Stomach (tissue), 4 donors: ENCODE data around the gene LANCL1.

ENCODE experiments used
- CTCF ChIP-seq, 7 experiments: fragments of 450-650 bp in 4 of 7; fragments of 200-600 bp in 3 of 7; sonication (generic) in 3 of 7; IDR thresholded peaks; one replicate each; pipeline ENCODE4 v1.5.1; 2016 to 2019; ENCODE audit warnings: antibody characterized with exemption in 7 of 7, control low read depth in 2 of 7, mild to moderate bottlenecking in 1 of 7
- POLR2A ChIP-seq, 4 donors: fragments of 450-650 bp; IDR thresholded peaks; one replicate each; pipeline ENCODE4 v1.6.1; 2016; ENCODE audit warnings: antibody characterized with exemption in 4 of 4, control low read depth in 2 of 4, mild to moderate bottlenecking in 1 of 4, moderate library complexity in 1 of 4
- POLR2AphosphoS5 ChIP-seq, 3 donors: sonication (generic); formaldehyde crosslinking; IDR thresholded peaks; one replicate each; pipeline ENCODE4 v1.6.1; 2016; ENCODE audit warnings: antibody characterized with exemption in 3 of 3

DNA sequence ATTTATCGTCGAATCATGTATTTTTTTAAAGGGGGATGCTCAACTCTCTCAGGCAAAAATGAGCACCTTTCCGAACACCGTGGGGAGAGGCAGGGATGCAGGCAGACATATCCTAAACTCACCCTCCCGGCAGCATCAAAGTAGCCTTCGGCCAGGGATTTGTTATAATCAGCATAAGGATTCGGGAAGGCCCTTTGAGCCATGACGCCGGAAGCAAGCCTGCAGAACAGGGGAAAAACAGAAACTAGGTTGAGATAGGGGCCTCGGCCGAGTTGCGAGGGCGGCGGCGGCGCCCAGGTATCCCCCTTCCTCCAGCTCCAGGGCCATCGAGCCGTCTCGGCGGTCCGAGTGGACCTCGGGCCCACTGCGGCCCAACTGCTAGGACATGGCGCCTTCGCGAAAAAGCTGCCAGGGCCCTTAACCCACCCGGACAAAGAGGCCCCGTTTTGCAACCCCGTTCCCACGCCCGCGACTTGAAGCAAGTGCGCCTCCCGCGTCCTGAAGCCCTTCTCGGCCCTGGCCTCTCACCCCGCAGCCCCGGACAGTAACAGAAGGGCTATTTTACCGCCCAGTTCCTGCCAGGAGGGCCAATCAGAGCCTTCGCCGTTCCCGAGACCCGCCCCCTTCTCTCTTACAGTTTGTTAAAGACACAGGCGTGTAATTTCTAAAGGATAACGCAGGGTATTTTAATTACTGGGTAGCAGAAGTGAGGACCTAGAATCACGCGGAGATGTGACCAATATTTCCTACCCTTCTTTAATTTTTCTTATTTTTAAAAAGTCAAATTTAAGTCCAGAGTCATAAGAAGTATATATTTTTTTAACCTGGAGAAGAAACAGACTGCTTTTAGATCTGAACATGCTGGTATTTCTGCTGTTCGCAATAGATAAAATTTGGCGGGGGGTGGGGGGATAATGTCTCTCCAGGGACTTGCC, at the start of gene LANCL1:
- TF ChIP-seq CTCF (IDR thresholded peaks at IDR 0.05) (no peak), POLR2A (IDR thresholded peaks at IDR 0.05) (peak in 2 of 4 donors; percentile 8 to 18), POLR2AphosphoS5 (IDR thresholded peaks at IDR 0.05) (peak; percentile 59 to 84 (median 76))
